ENCODE data around the gene NSD1. TPM values are rescaled to one million over a fixed set of nuclear protein-coding genes. Genes with fewer than 3 reads are reported as not detected.
A peak's percentile ranks its signal among the peaks of the same experiment; 100 is the strongest.

The NSD1 gene
- total and polyA plus RNA-seq, 9 of the 15 experiments (the other 6 are each of a cell fraction or from before 2014, with no cell fraction given) = 3.8 to 51.0 (median 24.7) TPM

DNA sequence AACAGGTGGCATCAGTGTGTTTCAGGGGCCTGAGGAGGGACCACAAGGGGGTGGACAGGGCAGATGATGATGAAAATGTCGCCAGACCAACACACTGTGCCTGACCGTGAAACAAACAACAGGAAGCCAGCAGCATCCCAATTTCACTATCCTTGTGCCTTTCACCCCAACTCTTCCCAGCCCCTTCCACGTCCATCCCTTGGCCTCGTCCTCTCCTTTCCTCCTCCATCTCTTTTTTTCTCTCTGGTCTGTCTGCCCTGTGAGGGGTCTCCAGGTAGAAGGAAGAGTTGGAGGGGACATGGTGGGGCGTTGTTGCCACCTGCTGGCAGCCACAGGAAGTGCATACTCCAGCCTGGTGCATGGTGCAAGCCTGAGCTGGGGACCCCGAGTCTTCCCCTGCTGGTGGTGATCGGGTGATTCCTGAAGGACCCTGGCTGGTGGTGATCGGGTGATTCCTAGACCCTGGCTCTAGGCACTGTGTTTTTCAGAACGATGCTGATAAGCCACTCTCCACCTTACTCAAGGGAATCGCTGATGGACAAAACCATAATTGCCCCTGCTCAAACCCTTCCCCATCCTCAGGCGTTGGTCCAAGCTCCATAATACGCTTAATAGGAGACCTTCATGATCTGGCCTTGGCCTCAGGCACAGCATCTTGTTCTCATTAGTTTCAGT, 21.7 kb upstream of the NSD1 start:
- DNase-seq (ENCODE audit: extremely low read depth in 1 of 4, low spot score in 3 of 4) (peak; percentile 72 to 80 (median 77)), ATAC-seq (peak; percentile 74), FAIRE-seq (peak; percentile 88)
- Histone ChIP-seq H3K36me3 (ENCODE audit: control insufficient read depth, insufficient read depth, low read length) (no peaks in the 10 kb centered on the region), H3K9ac (ENCODE audit: insufficient read depth in 1 of 2, low read depth in 2 of 2, low read length in 2 of 2) (no peak overlapping the region), H3K4me1 (replicated peaks in 1 of 2; ENCODE audit: control insufficient read depth in 2 of 2, insufficient read depth in 2 of 2, low read length in 2 of 2) (peaks cover 15 to 21% of the 10 kb centered on the region in 2 experiments; a peak in 4 of 5 replicates), H3K4me3 (no peak overlapping the region), H3K4me2 (ENCODE audit: insufficient read depth, low read length) (0 out of 2 replicates have a peak overlapping the region, but pooled peaks have one; percentile 10), H3K79me2 (ENCODE audit: control insufficient read depth, insufficient read depth, low read length) (no peaks in the 10 kb centered on the region), H3K27ac (ENCODE audit: extremely low read depth, low read depth, low read length) (no peak overlapping the region), H3K9me3 (replicated peaks; ENCODE audit: control insufficient read depth, insufficient read depth, low read depth, low read length) (no peaks in the 10 kb centered on the region), H2AFZ (ENCODE audit: low read depth, low read length) (no peak overlapping the region), H4K20me1 (replicated peaks; ENCODE audit: control insufficient read depth, insufficient read depth, low read length) (peaks cover 15% of the 10 kb centered on the region), H3K9me1 (ENCODE audit: control insufficient read depth, insufficient read depth, low read length) (no peaks in the 10 kb centered on the region), H3K27me3 (ENCODE audit: control insufficient read depth in 2 of 2, insufficient read depth in 2 of 2, low read length in 2 of 2) (no peaks in the 10 kb centered on the region)
- ChIA-PET POLR2A (interaction anchor here (0.6 to 1.0 kb wide), 7 partner anchors 19 to 533 kb away, joined by 3 to 6 read pairs (median 3); no protein-coding TSS in a partner anchor), CTCF (ENCODE audit: low intra/inter-chr PET ratio) (interaction anchor here (0.5 to 2.2 kb wide), 7 partner anchors 40 to 454 kb away, joined by 3 to 20 read pairs (median 3); partner anchors contain the start of gene ZNF346)
- 6% methylated on average over 12 of the region's 12 CpGs for WGBS (ENCODE audit: insufficient coverage, low coverage, missing lambda C conversion rate)
- intact Hi-C loops (cut with micrococcal nuclease) = loop anchor here (1.0 to 10.0 kb wide), 4 partner anchors 40 to 451 kb away; partner anchors contain the start of gene HK3
- no TSS peak for BruUV-seq (replicated peaks)
- in situ Hi-C loops (cut with MboI) = loop anchor here (5.0 to 25.0 kb wide), 3 partner anchors 343 to 1375 kb away; no protein-coding TSS in a partner anchor
- no peak for TF ChIP-seq EHMT2 (IDR thresholded peaks at IDR 0.05)
- TF ChIP-seq FOXA1 (IDR thresholded peaks at IDR 0.05; ENCODE audit: borderline replicate concordance) = no peak
- TF ChIP-seq SMARCC2 (IDR thresholded peaks at IDR 0.05; ENCODE audit: low read depth) = no peak
- peak; percentile 94 for TF ChIP-seq SMC3 (conservative IDR thresholded peaks at IDR 0.05; ENCODE audit: insufficient read depth, low read depth, low read length)
- no peak for TF ChIP-seq DNMT1 (IDR thresholded peaks at IDR 0.05)
- no peak for TF ChIP-seq NFIC (IDR thresholded peaks at IDR 0.05)
- no peak for TF ChIP-seq HNRNPL (IDR thresholded peaks at IDR 0.05; ENCODE audit: low read depth, low read length)
- 0 out of 2 replicates have a peak, but pooled peaks have one; percentile 19 for TF ChIP-seq CBFB (CRISPR knock-in tag; IDR thresholded peaks at IDR 0.05)
- TF ChIP-seq, protein P1, sequence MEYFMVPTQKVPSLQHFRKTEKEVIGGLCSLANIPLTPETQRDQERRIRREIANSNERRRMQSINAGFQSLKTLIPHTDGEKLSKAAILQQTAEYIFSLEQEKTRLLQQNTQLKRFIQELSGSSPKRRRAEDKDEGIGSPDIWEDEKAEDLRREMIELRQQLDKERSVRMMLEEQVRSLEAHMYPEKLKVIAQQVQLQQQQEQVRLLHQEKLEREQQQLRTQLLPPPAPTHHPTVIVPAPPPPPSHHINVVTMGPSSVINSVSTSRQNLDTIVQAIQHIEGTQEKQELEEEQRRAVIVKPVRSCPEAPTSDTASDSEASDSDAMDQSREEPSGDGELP (CRISPR knock-in tag; IDR thresholded peaks at IDR 0.05; ENCODE audit: borderline replicate concordance) = peak; percentile 28; the same call in 1 of the 2 replicates
- TF ChIP-seq MEF2A (IDR thresholded peaks at IDR 0.05; ENCODE audit: control insufficient read depth, low read depth, low read length) = no peak
- 0 out of 2 replicates have a peak, but pooled peaks have one; percentile 22 for TF ChIP-seq ATF7 (IDR thresholded peaks at IDR 0.05)
- no peak for TF ChIP-seq HNRNPH1 (optimal IDR thresholded peaks at IDR 0.05; ENCODE audit: low read depth, low read length)
- TF ChIP-seq, protein P2, sequence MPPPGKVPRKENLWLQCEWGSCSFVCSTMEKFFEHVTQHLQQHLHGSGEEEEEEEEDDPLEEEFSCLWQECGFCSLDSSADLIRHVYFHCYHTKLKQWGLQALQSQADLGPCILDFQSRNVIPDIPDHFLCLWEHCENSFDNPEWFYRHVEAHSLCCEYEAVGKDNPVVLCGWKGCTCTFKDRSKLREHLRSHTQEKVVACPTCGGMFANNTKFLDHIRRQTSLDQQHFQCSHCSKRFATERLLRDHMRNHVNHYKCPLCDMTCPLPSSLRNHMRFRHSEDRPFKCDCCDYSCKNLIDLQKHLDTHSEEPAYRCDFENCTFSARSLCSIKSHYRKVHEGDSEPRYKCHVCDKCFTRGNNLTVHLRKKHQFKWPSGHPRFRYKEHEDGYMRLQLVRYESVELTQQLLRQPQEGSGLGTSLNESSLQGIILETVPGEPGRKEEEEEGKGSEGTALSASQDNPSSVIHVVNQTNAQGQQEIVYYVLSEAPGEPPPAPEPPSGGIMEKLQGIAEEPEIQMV (tag; conservative IDR thresholded peaks at IDR 0.05; ENCODE audit: low read depth) = no peak
- no peak for TF ChIP-seq ZC3H11A (IDR thresholded peaks at IDR 0.05; ENCODE audit: low read depth, low read length)
- TF ChIP-seq LEF1 (IDR thresholded peaks at IDR 0.05) = no peak
- no peak for TF ChIP-seq NCOR1 (IDR thresholded peaks at IDR 0.05)
- peak; percentile 89 for TF ChIP-seq ARID2 (IDR thresholded peaks at IDR 0.05)
- no peak for TF ChIP-seq SNRNP70 (optimal IDR thresholded peaks at IDR 0.05; ENCODE audit: low read depth, low read length)
- TF ChIP-seq ZNF311 (CRISPR knock-in tag; IDR thresholded peaks at IDR 0.05) = no peak

Measured in K562 (cell line).